ENCODE results near the gene PRR33.
"Not testable (repeated sequence)": the region's sequence is repeated elsewhere in the genome, so short reads cannot be mapped to it uniquely, and the experiment has no call there.

Gene PRR33

DNA sequence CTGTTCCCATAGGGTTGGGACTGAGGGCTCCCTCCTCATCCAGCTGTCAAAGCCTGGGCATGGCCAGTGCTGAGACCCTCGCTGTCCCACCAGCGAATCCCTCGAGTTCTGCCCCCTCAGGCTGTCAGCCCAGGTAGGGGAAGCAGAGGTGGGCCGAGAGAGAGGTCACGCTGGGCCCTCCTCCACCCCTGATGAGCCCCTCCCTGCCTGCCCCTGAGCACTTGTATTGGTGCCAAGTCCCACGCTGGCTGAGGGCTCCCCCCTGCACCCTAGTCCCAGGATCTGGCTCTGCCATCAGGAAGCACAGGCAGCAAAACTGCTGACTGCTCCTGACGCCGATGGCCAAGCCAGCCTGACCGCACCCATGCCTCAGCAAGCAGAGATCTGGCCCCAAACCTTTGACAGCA lies 3.3 kb downstream of the PRR33 start:
- no peak for DNase-seq

DNA sequence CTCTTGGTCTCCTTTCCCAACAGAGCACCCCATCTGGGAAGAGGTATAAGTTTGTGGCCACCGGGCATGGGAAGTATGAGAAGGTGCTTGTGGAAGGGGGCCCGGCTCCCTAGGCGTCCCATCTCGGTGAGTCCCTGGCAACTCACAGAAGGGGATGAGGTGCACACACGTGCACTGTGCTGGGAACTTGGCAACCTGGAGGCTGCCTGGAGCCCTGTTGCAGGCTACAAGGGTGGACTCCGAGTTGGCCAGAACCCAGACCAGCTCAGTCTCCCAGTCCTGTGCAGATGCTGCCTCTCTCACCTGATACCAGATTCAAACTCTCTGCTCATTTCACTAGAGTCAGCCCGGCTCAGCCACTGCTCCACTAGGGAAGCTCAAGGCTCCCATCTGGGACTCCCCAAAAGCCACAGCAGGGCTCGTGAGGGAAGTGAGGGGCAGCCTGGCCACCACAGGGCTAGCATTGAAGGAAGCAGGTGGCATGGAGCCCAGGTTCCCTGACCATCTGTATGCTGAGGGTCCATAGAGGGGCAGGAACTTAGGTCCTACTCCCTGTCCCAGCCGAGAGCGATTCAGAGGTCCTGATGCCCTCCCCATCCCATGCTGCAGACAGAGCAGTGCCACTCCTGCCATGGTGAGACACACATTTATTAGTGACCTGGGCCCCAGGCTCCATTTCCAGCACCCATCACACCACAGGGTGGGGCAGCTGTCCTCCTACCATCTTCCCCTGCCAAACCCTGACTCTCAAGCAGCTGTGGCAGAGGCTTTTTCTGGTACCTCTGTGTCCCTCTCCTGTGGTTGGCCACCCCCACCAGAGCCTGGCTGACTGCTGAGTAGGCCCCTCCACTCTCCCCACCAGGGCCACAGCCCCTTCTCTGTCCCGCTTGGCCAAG lies 4.0 kb downstream of the PRR33 start:
- no peak for DNase-seq

DNA sequence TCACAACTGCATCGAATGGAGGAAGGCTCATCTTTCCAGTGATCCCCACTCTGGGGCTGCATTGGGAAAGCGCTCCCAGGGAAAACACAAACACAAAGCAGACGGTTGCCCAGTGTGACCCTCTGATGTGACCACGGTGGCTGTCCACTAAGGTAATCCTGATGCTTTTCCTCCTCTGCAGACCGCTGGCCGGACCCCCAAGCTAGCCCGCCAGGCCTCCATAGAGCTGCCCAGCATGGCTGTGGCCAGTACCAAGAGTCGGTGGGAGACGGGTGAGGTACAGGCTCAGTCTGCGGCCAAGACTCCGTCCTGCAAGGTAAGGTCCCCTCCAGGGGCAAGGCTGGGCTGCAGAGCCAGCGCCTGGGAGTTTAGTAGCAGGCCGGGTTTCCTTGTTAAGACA lies 5.1 kb downstream of the PRR33 start:
- not testable (repeated sequence) for DNase-seq

DNA sequence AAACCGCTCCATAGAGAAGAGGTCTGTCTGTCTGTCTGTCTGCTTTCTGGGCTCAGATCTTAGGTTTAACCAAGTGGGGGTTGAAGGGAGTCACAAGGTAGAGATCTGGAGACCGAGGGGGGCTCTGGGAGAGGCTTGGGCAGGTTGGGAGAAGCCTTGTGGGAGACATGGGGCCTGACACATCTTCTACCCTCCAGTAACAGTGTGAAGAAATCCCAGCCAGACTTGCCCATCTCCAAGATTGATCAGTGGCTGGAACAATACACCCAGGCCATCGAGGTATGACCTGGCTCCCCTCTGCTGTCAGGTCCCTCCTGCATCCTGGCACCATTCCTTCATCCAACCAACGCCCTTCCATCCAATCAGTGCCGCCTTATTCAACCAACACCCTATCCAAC lies 7.4 kb downstream of the PRR33 start:
- no peak for DNase-seq

DNA sequence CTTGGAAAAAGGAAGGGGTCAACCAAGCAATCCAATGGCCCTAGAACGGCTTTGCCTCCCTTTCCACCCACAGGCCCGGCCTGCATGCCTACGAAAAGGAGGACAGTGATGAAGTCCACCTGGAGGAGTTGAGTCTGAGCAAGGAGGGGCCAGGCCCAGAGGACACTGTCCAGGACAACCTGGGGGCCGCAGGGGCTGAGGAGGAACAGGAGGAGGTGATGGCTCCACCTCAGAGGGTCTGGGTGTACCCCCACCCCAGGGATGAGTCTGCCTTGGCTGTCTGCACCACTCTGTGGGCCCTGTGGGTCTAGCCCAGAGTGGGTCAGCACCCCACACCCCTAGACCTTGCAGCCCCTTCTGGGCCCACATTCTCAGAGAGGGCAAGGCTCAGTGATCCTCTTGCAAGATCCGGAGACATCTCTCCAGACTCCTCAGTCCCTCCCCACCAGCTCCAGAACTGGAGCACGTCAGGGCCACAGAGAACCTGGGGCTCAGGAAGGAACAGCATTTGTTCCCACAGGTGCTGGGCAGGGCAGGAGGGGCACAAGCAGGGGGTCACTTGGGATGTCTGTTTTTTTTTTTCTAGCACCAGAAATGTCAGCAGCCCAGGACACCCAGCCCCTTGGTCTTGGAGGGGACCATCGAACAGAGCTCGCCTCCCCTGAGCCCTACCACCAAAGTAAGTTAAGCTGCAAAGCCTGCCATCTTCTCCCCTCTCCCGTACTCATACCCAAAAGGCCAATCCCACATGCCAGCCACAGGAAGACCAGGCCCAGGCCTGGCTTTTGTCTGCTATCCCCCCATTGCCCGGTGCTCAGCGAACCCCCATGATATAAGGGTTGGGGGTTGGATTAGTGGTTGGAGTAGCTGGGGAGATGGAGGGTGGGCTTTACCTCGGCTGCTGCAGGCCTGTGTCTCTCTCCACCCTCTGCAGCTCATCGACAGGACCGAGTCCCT lies 8.1 kb downstream of the PRR33 start:
- no peak for DNase-seq

DNA sequence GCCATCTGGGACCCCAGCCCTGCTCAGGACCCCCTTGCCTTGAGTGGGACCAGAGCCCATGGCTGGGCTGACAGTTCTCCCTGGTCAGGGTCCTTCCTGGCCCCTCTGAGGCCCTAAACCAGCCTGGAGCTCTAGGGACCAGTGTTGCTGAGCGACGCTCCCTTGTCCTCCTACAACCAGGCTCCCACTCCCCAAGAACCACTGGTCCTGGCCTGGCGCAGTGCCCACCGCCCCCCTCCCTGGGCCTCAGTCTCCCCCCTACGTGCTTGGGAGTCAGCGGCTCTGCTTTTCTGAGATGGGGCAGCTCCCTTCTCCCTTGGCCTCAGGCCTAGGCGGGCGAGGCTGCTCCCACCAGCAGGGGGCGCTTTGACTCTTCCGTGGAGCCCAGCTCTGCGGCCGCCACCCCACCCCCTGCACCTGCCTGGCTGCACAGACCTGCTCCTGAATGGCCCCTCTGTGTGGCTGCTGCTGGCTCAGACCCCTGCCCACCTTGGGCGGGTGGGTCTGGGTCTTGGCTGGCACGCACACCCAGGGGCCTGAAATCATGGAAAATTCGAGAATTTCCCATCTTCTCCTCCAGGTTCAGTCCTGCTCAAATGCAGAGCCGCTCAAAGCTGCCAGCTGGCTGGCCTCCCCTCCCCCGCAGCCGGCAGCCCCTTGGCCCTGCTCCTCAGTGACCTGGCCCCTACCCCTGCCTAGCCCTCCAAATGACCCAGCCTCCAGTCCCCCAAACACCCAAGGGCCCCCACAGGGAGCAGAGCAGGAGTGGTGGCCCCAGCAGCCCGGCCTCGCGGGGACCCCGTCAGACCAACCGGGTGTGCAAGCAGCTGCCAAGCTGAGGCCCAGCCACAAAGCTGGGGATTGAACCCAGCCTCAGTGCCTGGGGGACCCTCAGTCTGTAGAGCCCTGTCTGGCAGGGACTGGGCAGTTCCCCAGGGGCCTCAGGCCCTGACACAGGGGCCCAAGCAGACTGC lies 9.1 kb downstream of the PRR33 start:
- peak; percentile 58 for DNase-seq

DNA sequence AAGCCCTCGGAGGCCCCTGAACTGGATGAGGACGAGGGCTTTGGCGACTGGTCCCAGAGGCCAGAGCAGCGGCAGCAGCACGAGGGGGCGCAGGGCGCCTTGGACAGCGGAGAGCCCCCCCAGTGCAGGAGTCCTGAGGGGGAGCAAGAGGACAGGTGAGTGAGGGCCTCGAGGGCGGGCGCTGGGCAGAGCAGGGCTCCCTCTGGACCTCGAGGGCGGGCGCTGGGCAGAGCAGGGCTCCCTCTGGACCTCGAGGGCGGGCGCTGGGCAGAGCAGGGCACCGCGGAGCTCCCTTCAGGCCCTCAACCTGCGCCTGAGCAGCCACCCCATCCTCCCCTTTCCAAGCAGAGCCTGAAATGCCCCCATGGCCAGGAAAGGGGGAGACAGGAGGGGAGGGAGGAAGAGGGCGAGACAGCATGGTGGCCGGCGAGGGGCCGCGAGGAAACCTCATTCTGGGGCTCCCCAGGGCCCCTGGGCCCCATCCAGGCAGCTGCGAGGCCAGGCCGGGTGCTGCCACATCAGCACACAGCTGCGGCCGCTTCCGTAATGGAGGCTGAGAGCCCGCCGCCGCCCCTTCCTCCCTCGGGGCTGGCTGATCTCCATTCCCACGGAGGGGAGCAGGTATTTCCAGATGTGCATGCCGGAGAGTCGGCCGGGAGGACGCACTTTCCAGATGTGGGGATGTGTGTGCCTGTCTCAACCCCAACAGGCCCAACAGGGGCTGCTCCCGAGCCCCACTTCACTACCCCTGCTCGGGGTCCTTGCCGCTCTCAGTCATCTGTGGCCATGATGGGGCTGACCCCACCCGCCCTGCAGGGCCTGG lies 10.0 kb downstream of the PRR33 start:
- no peak for DNase-seq

DNA sequence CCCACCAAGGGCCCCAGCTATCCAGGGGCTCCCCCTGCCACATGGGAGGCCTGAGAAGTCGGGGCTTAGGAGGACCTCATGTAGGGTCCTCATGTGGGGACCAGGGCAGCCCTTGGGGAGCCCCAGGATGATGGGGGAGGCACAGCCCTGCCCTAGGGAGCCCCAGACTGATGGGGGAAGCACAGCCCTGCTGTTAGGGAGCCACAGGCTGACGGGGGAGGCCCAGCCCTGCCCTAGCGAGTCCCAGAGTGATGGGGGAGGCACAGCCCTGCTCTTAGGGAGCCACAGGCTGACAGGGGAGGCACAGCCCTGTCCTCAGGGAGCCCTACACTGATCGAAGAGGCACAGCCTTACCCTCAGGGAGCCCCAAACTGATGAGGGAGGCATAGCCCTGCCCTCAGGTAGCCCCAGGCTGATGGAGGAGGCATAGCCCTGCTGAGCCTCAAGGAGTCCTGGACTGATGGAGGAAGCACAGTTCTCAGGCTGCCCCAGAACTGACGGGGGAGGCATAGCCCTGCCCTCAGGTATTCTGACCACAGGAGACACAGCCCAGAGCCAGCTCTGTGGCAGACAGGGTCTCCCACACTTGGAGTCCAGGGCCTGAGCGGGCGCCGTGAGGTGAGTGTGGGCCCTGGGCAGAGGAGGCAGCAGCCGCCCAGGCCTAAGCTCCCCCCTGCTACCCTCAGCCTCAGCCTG lies 10.8 kb downstream of the PRR33 start:
- no peak for DNase-seq

DNA sequence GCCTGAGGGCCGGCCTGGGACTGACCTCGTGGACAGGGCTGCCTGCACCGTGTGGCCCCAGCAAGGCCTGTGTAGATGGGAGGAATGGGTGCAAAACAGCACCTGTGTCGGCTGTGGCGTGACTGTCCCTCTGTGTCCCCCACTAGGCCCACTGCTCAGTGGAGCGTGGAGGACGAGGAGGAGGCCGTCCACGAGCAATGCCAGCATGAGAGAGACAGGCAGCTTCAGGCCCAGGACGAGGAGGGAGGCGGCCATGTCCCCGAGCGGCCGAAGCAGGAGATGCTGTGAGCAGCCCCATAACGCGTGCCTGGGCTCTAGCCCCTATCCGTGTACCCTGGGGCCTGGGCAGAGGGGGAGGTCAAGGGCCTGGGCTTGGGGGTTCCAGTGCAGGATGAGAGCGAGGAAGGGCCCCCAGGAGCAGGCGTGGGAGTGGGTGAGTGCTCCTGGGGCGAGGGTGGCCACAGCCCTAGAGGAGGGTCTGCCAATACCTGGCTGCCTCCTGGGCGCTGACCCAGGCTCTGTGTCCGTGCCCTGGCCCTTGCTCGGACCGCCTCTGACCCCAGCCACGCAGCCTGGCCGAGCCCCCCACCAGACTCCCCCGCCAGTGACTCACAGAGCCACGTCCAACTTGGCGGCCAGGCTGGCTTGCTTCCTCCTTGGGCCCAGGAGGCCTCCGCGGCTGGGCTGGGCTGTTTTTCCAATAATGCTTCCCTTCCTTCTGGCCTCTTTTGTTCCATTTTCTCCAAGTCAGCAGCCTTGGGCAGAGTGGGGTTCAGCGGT lies 11.6 kb downstream of the PRR33 start:
- DNase-seq, result no peak

DNA sequence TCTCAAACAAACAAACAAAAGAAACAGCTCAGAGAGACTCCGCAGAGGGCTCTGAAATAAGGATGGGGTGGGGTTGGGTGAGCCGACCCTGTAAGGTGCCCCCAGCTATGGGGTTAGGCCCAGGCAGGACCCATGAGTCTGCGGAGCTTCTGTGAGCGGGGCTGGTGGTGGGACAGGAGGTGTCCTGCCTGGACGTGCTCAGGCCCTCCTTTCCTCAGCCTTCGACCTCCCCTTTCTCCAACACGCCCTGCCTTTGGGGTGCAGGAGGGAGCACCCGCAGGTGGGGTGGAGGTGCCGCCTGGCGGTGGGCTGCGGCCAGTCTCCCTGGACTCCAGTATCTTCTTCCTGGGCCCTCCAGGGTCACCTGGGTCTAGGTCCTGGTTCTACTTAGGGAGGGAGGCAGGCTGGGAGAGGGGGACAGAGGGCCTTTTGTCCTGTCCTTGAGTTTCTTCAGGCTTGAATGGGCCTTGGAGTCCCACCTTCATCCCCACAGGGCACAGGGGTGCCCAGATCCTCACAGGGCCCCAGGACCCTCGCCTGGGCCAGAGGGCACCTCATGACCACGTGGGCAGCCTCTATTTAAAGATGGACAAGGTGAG lies 12.3 kb downstream of the PRR33 start:
- no peak for DNase-seq

DNA sequence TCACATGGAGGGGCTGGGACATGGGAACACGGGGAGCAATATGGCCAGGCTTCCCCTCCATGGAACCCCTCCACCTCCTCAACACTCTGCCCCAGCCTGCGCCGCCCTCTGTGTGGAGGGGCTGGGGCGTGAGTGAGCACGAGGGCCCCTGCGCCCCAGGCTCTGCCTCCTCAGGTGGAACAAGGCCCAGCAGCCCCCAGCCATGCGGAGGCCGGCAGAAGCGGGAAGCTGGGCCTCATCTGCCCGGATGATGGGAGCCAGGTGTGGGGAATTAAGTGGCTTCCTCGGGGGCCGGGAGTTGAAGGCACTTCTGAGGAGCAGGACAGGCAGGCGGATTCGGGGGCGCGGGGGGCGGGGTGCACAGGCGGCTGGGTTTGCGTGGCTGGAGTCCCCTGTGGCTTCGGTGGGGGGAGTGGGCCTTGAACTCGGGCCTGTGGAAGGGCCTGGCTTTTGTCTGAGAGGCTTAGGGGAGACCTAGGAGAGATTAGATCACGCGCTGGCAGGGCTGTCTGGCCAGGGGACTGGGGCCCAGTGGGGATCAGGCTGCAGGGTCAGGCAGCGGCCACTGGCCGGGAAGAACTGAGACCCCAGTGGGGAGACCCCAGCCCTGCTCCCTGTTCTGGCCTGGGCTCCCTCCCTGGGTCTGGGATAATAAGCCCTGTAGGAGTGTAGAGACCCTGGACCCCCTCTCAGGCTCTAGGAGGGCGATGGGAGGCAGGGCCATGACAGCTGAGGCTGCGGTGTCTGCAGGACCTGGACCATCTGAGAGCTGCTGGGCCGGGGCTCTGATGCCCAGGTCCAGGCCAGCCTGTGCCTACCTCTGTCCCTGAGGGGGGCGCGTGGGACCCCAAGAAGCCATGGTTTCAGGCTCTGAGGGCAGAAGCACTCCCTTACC lies 13.3 kb downstream of the PRR33 start:
- DNase-seq, result no peak

DNA sequence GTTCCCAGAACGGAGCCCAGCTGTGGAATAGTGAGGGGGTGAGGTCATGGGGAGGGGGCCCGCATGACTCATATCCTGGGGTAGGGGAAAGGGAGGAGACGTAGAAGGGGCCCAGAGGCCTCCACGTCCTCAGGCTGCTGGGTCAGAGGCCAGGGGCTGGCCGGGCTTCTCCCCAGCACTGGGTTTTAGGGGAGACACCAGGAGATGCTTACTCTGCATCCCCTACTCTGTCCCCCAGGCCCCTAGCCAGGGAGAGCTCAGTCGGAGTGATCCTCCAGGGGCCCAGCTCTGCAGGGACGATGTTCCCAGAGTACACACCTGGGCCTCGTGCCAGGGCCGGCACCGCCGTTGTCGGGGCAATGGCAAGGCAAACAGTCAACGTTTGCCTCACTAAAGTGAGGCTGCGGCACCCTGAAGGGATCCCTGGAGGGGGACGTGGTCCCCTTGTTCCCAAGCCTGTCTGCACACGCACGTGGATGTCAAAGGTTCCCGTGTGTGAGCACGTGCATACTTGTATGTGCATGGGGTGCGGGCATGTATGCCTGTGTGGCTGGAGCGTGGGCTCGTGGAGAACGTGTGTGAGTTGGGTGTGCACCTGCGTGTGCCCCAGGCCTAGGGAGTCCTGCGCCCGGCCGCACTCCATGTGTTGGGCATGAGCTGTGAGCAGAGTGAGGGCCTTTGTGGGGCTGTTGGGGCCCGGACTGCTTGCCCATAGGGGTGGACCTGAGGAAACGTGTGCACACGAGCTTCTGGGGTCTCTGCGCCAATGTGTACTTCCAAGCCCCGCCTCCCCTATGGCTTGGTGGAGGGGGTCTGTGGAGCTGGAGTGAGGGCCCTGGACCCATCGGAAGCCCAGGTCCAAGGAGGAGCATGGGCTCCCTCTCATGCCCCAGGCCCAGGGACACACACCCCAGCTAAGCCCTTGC lies 14.2 kb downstream of the PRR33 start:
- no peak for DNase-seq

DNA sequence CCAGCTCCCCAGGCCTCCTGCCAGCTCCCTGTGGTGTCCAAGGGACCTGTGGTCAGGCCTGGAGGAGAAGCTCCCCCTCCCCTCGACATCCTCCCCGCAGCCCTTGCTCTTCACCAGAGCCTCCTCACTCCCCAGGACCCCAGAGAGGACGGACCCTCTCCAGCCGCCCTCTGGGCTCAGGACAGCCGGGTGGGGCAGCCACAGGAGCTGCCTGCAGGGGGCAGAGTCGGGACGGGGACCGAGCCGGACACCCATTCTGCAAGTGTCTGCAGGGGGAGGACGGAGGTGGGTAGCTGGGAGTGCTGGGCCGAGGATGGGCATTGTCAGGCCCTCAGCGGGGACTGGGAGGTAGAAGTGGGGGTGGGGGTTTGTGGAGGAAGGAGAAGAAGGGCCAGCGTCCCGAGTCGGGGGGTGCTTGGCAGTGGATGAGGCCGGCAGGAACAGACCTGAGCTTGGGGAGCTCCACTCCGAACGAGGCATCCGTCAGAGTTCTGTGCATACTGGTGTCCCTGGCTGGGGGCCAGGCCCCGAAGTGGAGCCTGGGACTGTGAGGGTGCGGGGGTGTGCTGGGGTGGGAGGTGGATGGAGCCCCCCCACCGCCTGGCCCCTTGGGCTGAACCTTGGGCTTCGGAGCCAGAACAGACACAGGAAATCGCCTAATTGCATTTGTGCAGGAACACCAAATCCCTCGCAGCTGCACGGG lies 15.2 kb downstream of the PRR33 start:
- DNase-seq, result no peak

DNA sequence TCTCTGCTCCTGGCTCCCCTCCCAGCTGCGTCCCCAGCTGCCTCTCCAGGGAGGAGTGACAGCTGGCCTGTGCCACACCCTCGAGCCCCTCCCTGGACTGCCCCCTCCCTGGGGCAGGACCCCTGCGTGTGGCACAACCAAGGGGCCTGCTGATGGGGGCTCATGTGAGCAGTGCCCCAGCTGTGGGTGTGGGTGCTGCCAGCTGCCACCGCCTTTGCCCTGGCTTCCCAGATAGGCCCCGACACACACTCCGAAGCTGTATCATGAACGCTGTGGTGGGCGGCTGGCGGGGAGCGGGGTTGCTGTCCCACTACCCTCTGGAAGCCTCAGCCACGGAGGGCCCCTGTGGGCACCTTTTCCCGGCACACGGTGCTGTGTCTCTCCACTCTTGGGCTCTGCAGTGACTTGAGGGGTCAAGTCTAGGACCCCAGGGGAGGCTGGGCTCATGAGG lies 15.8 kb downstream of the PRR33 start:
- DNase-seq, result not testable (repeated sequence)

DNA sequence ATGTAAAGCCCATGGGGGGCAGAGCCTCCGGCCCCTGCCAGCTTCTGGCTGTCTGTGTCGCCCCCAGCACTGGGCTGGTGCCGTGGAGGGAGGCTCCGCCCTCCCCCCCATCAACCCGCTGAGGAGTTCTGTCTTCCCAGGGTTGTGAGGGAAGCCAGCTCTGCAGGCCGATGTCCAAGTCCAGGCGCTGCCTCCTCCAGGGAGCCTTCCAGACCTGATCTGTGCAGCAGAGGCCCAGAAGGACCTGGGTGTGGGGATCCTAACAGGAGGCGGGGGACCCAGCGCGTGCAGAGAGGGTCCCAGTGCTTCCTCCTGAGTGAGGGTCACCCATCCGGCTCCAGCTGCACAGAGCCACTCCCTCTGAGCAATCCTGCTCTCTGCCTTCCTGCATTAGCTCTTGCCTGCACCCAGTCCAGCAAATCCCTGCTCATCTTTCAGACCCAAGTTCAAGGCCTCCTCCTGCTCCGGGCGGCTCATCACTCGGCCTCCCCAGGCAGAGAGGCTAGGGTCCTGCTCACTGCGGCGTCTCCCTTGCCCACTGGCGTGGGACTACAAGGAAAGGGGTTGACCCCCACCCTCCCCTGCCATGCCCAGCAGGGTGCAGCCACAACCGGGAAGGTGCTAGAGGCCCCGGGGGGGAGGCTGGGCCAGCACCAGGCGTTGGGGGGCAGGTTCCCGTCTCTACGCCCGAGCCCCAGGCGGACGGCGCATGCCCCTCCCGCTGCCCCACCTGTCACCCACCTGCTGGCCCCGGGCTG lies 16.4 kb downstream of the PRR33 start:
- DNase-seq, result peak; percentile 23

All from NCI-H146 (cell line).